Neural cell (in vitro differentiated cells): ENCODE measurements around the gene RPGRIP1L. TPM values are rescaled to one million over a fixed set of nuclear protein-coding genes. Genes with fewer than 3 reads are reported as not detected.

ENCODE experiments used
- H2AFZ ChIP-seq: fragments of 200-600, 300-800 bp; sonication (generic), shearing (Covaris generic); 2 replicates; pipeline ENCODE4 v1.6.0; 2014; ENCODE audit warnings: low read depth, mild to moderate bottlenecking, antibody characterized with exemption, low read length, moderate library complexity
- H3F3A ChIP-seq: fragments of 200-600 bp; shearing (Covaris generic); 2 replicates; pipeline ENCODE4 v1.6.1; 2016; ENCODE audit warnings: mild to moderate bottlenecking, moderate library complexity, mixed read lengths, antibody characterized with exemption, low read length; ENCODE audit not compliant: insufficient read depth, poor library complexity, severe bottlenecking
- H3K27ac ChIP-seq: fragments of 200-600, 300-800 bp; sonication (generic), shearing (Covaris generic); 2 replicates; pipeline ENCODE4 v1.5.1; 2014; ENCODE audit warnings: mild to moderate bottlenecking, low read length, moderate library complexity
- H3K27me3 ChIP-seq: fragments of 300-800, 200-600 bp; sonication (generic), shearing (Covaris generic); 2 replicates; pipeline ENCODE4 v1.6.0; 2014; ENCODE audit warnings: mild to moderate bottlenecking, low read depth, low read length, moderate library complexity; ENCODE audit not compliant: insufficient read depth
- H3K36me3 ChIP-seq: fragments of 300-800, 200-600 bp; sonication (generic), shearing (Covaris generic); 2 replicates; pipeline ENCODE4 v1.5.1; 2014; ENCODE audit warnings: mild to moderate bottlenecking, antibody characterized with exemption, low read length, moderate library complexity; ENCODE audit not compliant: insufficient read depth
- H3K4me2 ChIP-seq: fragments of 300-800, 200-600 bp; sonication (generic), shearing (Covaris generic); 2 replicates; pipeline ENCODE4 v1.6.0; 2014; ENCODE audit warnings: mild to moderate bottlenecking, low read length
- H3K4me3 ChIP-seq: fragments of 300-800, 200-600 bp; sonication (generic), shearing (Covaris generic); 2 replicates; pipeline ENCODE4 v1.5.1; 2014; ENCODE audit warnings: mild to moderate bottlenecking, low read length, moderate library complexity
- H3K79me2 ChIP-seq: fragments of 200-600 bp; shearing (Covaris generic); replicated peaks from 2 replicates; pipeline ENCODE4 v1.6.0; 2014; ENCODE audit warnings: mild to moderate bottlenecking, low read length, moderate library complexity; ENCODE audit not compliant: insufficient read depth
- H3K9ac ChIP-seq: fragments of 300-800, 200-600 bp; sonication (generic), shearing (Covaris generic); 2 replicates; pipeline ENCODE4 v1.6.1; 2016; ENCODE audit warnings: mild to moderate bottlenecking, low read length, mixed read lengths
- H3K9me2 ChIP-seq: fragments of 200-600 bp; shearing (Covaris generic); 2 replicates; pipeline ENCODE4 v1.6.1; 2016; ENCODE audit warnings: mild to moderate bottlenecking, low read length, mixed read lengths; ENCODE audit not compliant: insufficient read depth
- H3K9me3 ChIP-seq: fragments of 200-600, 300-800 bp; sonication (generic), shearing (Covaris generic); 2 replicates; pipeline ENCODE4 v1.6.1; 2016; ENCODE audit warnings: mild to moderate bottlenecking, mixed run types, low read length, moderate library complexity, mixed read lengths
- H4K20me1 ChIP-seq: fragments of 200-600 bp; shearing (Covaris generic); 2 replicates; pipeline ENCODE4 v1.6.1; 2016; ENCODE audit warnings: mild to moderate bottlenecking, mixed run types; ENCODE audit not compliant: insufficient read depth
- CTCF ChIP-seq: fragments of 450-650 bp; IDR thresholded peaks from 2 replicates; pipeline ENCODE4 v1.5.1; 2014; ENCODE audit warnings: antibody characterized with exemption, mild to moderate bottlenecking, moderate library complexity; ENCODE audit not compliant: poor library complexity, severe bottlenecking
- EP300 ChIP-seq: fragments of 450-650 bp; conservative IDR thresholded peaks from 2 replicates; pipeline ENCODE4 v1.6.1; 2014; ENCODE audit warnings: antibody characterized with exemption, mild to moderate bottlenecking, moderate library complexity; ENCODE audit not compliant: poor library complexity, severe bottlenecking
- EZH2 ChIP-seq: fragments of 200-600, 300-800 bp; shearing (Covaris generic), sonication (generic); IDR thresholded peaks from 2 replicates; pipeline ENCODE4 v1.6.1; 2014; ENCODE audit warnings: antibody characterized with exemption, low read length, borderline replicate concordance, mild to moderate bottlenecking; ENCODE audit not compliant: insufficient read depth, poor library complexity, severe bottlenecking
- MXI1 ChIP-seq: fragments of 450-650 bp; conservative IDR thresholded peaks from 2 replicates; pipeline ENCODE4 v1.6.1; 2014; ENCODE audit warnings: antibody characterized with exemption, mild to moderate bottlenecking; ENCODE audit not compliant: poor library complexity, severe bottlenecking
- POLR2AphosphoS5 ChIP-seq: IDR thresholded peaks from 2 replicates; pipeline ENCODE4 v1.6.1; 2012
- RAD21 ChIP-seq: fragments of 450-650 bp; conservative IDR thresholded peaks from 2 replicates; pipeline ENCODE4 v1.6.1; 2014; ENCODE audit warnings: antibody characterized with exemption, mild to moderate bottlenecking, moderate library complexity
- SMC3 ChIP-seq: fragments of 450-650 bp; conservative IDR thresholded peaks from 2 replicates; pipeline ENCODE4 v1.6.1; 2014; ENCODE audit warnings: antibody characterized with exemption, mild to moderate bottlenecking, moderate library complexity; ENCODE audit not compliant: poor library complexity
- TAF1 ChIP-seq: IDR thresholded peaks from 2 replicates; pipeline ENCODE4 v1.6.1; 2012; ENCODE audit warnings: low read depth
- polyA plus RNA-seq: library from polyadenylated mRNA; depleted of rRNA; stranded (reverse); fragments of >200 nt; gene quantifications from 2 replicates; pipeline ENCODE4 v1.2.3, GENCODE V29; 2014
- TF ChIP-seq, protein P1 (sequence below): IDR thresholded peaks from 2 replicates; pipeline ENCODE4 v1.6.1; 2012; ENCODE audit warnings: borderline replicate concordance

Gene RPGRIP1L
- polyA plus RNA-seq, 1 donor from 2014 or later, result 24.6 TPM

DNA sequence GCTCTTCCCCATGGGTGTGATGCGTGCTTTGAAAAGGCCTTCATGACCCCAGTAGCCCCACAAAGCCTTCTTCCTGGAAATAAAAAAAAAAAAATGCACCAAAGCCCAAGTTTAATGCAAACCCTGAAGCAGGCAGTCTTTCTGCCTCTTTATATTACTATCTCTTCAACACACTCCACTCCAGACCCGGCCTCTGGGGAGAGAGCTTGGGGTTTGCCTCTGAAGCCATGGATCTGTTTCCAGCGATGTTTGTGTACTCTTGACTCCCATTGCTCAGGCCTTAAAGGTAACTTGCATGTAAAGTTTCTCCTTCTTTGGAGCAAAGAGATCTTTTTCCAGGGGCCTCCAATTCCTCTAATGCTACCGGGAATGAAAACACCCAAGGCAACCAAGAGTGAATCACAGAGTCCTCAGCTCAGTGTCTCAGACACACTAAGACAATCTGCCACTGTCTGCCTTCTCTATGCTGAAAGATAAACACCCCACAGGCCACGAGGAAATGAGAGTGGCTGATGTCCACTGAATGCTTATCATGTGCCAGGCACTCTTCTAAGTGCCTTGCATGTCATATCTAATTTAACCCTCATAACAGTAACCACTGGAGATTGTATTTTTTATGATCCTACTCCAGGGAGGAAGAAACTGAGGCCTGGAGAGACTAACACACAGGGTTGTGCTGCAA is 144.2 kb downstream of the RPGRIP1L start:
- Histone ChIP-seq H3K36me3 (no peaks in the 10 kb centered on the region), H3K4me3 (no peak overlapping the region), H3K4me2 (no peak overlapping the region), H4K20me1 (no peaks in the 10 kb centered on the region), H3K27me3 (no peaks in the 10 kb centered on the region), H3K79me2 (no peaks in the 10 kb centered on the region), H3K27ac (no peak overlapping the region), H3F3A (no peaks in the 10 kb centered on the region), H3K9me3 (no peaks in the 10 kb centered on the region), H2AFZ (no peak overlapping the region), H3K9me2 (no peaks in the 10 kb centered on the region), H3K9ac (no peak overlapping the region)
- TF ChIP-seq CTCF, result no peak

GRCh38 chr16:53558710-53559109 is 144.9 kb downstream of the RPGRIP1L start:
- no peak overlapping the region for H3K4me3 ChIP-seq
- H2AFZ ChIP-seq, result no peak overlapping the region
- H3K9me2 ChIP-seq, result no peaks in the 10 kb centered on the region
- H3K36me3 ChIP-seq, result no peaks in the 10 kb centered on the region
- no peak overlapping the region for H3K9ac ChIP-seq
- no peak overlapping the region for H3K4me2 ChIP-seq
- TF ChIP-seq EP300 (no peak), SMC3 (no peak), POLR2AphosphoS5 (no peak), MXI1 (no peak), CTCF (no peak), RAD21 (no peak), TAF1 (no peak), EZH2 (no peak)
- TF ChIP-seq, protein P1, sequence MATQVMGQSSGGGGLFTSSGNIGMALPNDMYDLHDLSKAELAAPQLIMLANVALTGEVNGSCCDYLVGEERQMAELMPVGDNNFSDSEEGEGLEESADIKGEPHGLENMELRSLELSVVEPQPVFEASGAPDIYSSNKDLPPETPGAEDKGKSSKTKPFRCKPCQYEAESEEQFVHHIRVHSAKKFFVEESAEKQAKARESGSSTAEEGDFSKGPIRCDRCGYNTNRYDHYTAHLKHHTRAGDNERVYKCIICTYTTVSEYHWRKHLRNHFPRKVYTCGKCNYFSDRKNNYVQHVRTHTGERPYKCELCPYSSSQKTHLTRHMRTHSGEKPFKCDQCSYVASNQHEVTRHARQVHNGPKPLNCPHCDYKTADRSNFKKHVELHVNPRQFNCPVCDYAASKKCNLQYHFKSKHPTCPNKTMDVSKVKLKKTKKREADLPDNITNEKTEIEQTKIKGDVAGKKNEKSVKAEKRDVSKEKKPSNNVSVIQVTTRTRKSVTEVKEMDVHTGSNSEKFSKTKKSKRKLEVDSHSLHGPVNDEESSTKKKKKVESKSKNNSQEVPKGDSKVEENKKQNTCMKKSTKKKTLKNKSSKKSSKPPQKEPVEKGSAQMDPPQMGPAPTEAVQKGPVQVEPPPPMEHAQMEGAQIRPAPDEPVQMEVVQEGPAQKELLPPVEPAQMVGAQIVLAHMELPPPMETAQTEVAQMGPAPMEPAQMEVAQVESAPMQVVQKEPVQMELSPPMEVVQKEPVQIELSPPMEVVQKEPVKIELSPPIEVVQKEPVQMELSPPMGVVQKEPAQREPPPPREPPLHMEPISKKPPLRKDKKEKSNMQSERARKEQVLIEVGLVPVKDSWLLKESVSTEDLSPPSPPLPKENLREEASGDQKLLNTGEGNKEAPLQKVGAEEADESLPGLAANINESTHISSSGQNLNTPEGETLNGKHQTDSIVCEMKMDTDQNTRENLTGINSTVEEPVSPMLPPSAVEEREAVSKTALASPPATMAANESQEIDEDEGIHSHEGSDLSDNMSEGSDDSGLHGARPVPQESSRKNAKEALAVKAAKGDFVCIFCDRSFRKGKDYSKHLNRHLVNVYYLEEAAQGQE, result no peak
- no peaks in the 10 kb centered on the region for H3K79me2 ChIP-seq
- no peak overlapping the region for H3K27ac ChIP-seq
- H4K20me1 ChIP-seq, result no peaks in the 10 kb centered on the region
- no peaks in the 10 kb centered on the region for H3K27me3 ChIP-seq
- H3F3A ChIP-seq, result no peaks in the 10 kb centered on the region
- no peaks in the 10 kb centered on the region for H3K9me3 ChIP-seq
